HepG2 (cell line): ENCODE measurements around the gene SERTAD1. TPM values are rescaled to one million over a fixed set of nuclear protein-coding genes. Genes with fewer than 3 reads are reported as not detected.

ENCODE experiments used
- ATAC-seq: fragments of 200-7000 bp; cut with Tn5 transposase; 3 replicates; pipeline ENCODE4 v1.9.1; 2020; ENCODE audit warnings: mild to moderate bottlenecking, moderate library complexity
- BruUV-seq: library from RNA; stranded (reverse); fragments of 400-500 nt; replicated peaks from 2 replicates; lab custom pipeline; 2021; lab: Mats Ljungman, UMichigan
- CTCF ChIA-PET: fragments of 300-600 bp; formaldehyde crosslinking; extraction: SDS; loops from one replicate; lab custom pipeline; 2021; ENCODE audit warnings: low total read pairs, inconsistent platforms, low intra/inter-chr PET ratio; lab: Yijun Ruan, JAX
- POLR2A ChIA-PET: fragments of 350-600 bp; sonication (Branson Sonifier 250); formaldehyde crosslinking; loops from one replicate; lab custom pipeline; 2020; ENCODE audit warnings: antibody characterized with exemption, inconsistent platforms; lab: Yijun Ruan, JAX
- DNase-seq: peaks from one replicate; pipeline ENCODE4 v3.0.0-alpha.2; 2015; ENCODE audit warnings: low spot score
- FAIRE-seq: peaks from 3 replicates; lab custom pipeline; 2011; peaks lifted over from hg19 to GRCh38; lab: Jason Lieb, UNC
- H2AFZ ChIP-seq: one replicate; pipeline ENCODE4 v1.6.1; 2011; ENCODE audit warnings: low read length, inconsistent platforms
- H3K27ac ChIP-seq: fragments of 300-600 bp; 3 replicates; pipeline ENCODE4 v1.8.0; 2011; ENCODE audit warnings: mixed run types, mild to moderate bottlenecking, mixed read lengths, low read length, inconsistent platforms; ENCODE audit not compliant: insufficient read depth; ENCODE audit errors: extremely low read length
- H3K27me3 ChIP-seq, 2 experiments: fragments of 200-600 bp in 1 of 2; 2 replicates in 1 of 2; 3 replicates in 1 of 2; pipeline versions ENCODE4 v1.6.0 to v1.8.0; 2011; ENCODE audit warnings: low read length in 2 of 2, mild to moderate bottlenecking in 2 of 2, moderate library complexity in 2 of 2, inconsistent platforms in 1 of 2; ENCODE audit not compliant: insufficient read depth in 2 of 2, control insufficient read depth in 1 of 2
- H3K36me3 ChIP-seq, 2 experiments: fragments of 200-600 bp in 1 of 2; replicated peaks in 1 of 2; 2 replicates in 1 of 2; 3 replicates in 1 of 2; pipeline versions ENCODE4 v1.5.1 to v1.8.0; 2011; ENCODE audit warnings: low read length in 2 of 2, inconsistent platforms in 1 of 2; ENCODE audit not compliant: insufficient read depth in 2 of 2, control insufficient read depth in 1 of 2
- H3K4me1 ChIP-seq: 2 replicates; pipeline ENCODE4 v1.5.1; 2012; ENCODE audit warnings: low read length, inconsistent platforms; ENCODE audit not compliant: insufficient read depth
- H3K4me2 ChIP-seq: 2 replicates; pipeline ENCODE4 v1.6.0; 2011; ENCODE audit warnings: low read depth, low read length, inconsistent platforms
- H3K4me3 ChIP-seq, 3 experiments: fragments of 200-600 bp in 1 of 3; sonication (generic), shearing (Covaris generic) in 1 of 3; replicated peaks in 1 of 3; 2 replicates each; pipeline ENCODE4 v1.5.1; 2011 to 2016; ENCODE audit warnings: low read length in 3 of 3, inconsistent platforms in 2 of 3, low read depth in 2 of 3, mild to moderate bottlenecking in 2 of 3, control low read depth in 1 of 3, mixed read lengths in 1 of 3; ENCODE audit not compliant: insufficient read depth in 1 of 3
- H3K79me2 ChIP-seq: one replicate; pipeline ENCODE4 v1.6.1; 2011; ENCODE audit warnings: low read length, inconsistent platforms; ENCODE audit not compliant: insufficient read depth
- H3K9ac ChIP-seq: 2 replicates; pipeline ENCODE4 v1.6.0; 2011; ENCODE audit warnings: mild to moderate bottlenecking, low read depth, low read length, inconsistent platforms; ENCODE audit not compliant: insufficient read depth
- H3K9me3 ChIP-seq: 2 replicates; pipeline ENCODE4 v1.5.1; 2012; ENCODE audit warnings: mild to moderate bottlenecking, low read length
- H4K20me1 ChIP-seq: 2 replicates; pipeline ENCODE4 v1.6.0; 2011; ENCODE audit warnings: inconsistent platforms, mild to moderate bottlenecking, low read length, moderate library complexity; ENCODE audit not compliant: insufficient read depth
- EEA1 ChIP-seq: sonication (generic); formaldehyde crosslinking; IDR thresholded peaks from 2 replicates; pipeline ENCODE4 v1.5.1; 2020; ENCODE audit warnings: mild to moderate bottlenecking, missing genetic modification reagents, borderline replicate concordance
- GABPA ChIP-seq, 2 experiments: IDR thresholded peaks; 2 replicates each; pipeline ENCODE4 v1.6.1; 2011 to 2016; ENCODE audit warnings: low read depth in 2 of 2, low read length in 1 of 2, missing biosample characterization in 1 of 2, missing genetic modification characterization in 1 of 2
- KMT2B ChIP-seq: IDR thresholded peaks from 2 replicates; pipeline ENCODE4 v1.6.1; 2016; ENCODE audit warnings: missing genetic modification reagents, missing compliant biosample characterization
- MTA3 ChIP-seq: sonication (generic); formaldehyde crosslinking; IDR thresholded peaks from 2 replicates; pipeline ENCODE4 v1.4.0; 2020; ENCODE audit warnings: missing genetic modification reagents
- RARG ChIP-seq: sonication (generic); formaldehyde crosslinking; IDR thresholded peaks from 2 replicates; pipeline ENCODE4 v1.4.0; 2020; ENCODE audit warnings: low read depth, mild to moderate bottlenecking, missing genetic modification reagents
- SETDB1 ChIP-seq: sonication (generic); formaldehyde crosslinking; IDR thresholded peaks from 2 replicates; pipeline ENCODE4 v1.5.1; 2020; ENCODE audit warnings: missing genetic modification reagents, mild to moderate bottlenecking, borderline replicate concordance
- ZNF253 ChIP-seq: sonication (generic); formaldehyde crosslinking; IDR thresholded peaks from 2 replicates; pipeline ENCODE4 v1.8.0; 2022; ENCODE audit warnings: mild to moderate bottlenecking, missing genetic modification reagents, borderline replicate concordance
- ZNF619 ChIP-seq: sonication (generic); formaldehyde crosslinking; IDR thresholded peaks from 2 replicates; pipeline ENCODE4 v1.4.0; 2020; ENCODE audit warnings: mild to moderate bottlenecking, missing genetic modification reagents
- ZNF629 ChIP-seq: sonication (generic); formaldehyde crosslinking; conservative IDR thresholded peaks from 2 replicates; pipeline ENCODE4 v1.5.0; 2020; ENCODE audit warnings: missing genetic modification reagents
- WGBS: methylation state at CpG from one replicate; pipeline ENCODE4 v1.1.6; 2017; ENCODE audit warnings: low lambda C conversion rate; 5-methylcytosine and 5-hydroxymethylcytosine counted together
- in situ Hi-C: cut with HindIII; loops from 2 replicates; pipeline ENCODE4 v1.10.0; 2017; ENCODE audit warnings: low pct_unique_long_range_greater_than_20kb; ENCODE audit not compliant: extremely low pct_ligation_motif_present
- intact Hi-C: fragments of 100-400 bp; cut with micrococcal nuclease; formaldehyde crosslinking; loops from one replicate; pipeline ENCODE4 v1.10.0; 2022; ENCODE audit not compliant: unreplicated experiment
- polyA plus RNA-seq, 8 experiments: library from polyadenylated mRNA; depleted of rRNA in 3 of 8; stranded (reverse) in 7 of 8; unstranded in 1 of 8; fragments of >200 nt; fragmentation: Illumina TruSeq in 4 of 8; extraction: Trizol in 4 of 8; gene quantifications; 2 replicates each; pipeline versions ENCODE4 v1.2.1 to v1.2.3, GENCODE V29; 2011 to 2016; ENCODE audit warnings: low read depth in 4 of 8, missing spikeins in 1 of 8, mixed read lengths in 1 of 8; ENCODE audit not compliant: insufficient read depth in 1 of 8
- total RNA-seq, 5 experiments: library from RNA; depleted of rRNA; stranded (reverse); fragments of >200 nt; fragmentation: Illumina TruSeq; extraction: Trizol; gene quantifications; 2 replicates each; pipeline ENCODE4 v1.2.3, GENCODE V29; 2016; ENCODE audit warnings: low read depth in 1 of 5

SERTAD1 gene
- total and polyA plus RNA-seq, 2 of the 13 experiments (the other 11 are each of a cell fraction or from before 2014, with no cell fraction given) = 4.3 to 4.5 TPM

GRCh38 chr19:40471111-40471510, 45.3 kb upstream of the SERTAD1 start:
- no peak overlapping the region for H3K4me2 ChIP-seq
- H3K9me3 ChIP-seq = no peaks in the 10 kb centered on the region
- H3K36me3 ChIP-seq = no peaks in the 10 kb centered on the region
- TF ChIP-seq RARG (CRISPR knock-in tag) (no peak), ZNF253 (CRISPR knock-in tag) (no peak), GABPA (IDR thresholded peaks at IDR 0.05; ENCODE audit: low read depth, low read length) (no peak), GABPA (CRISPR knock-in tag; IDR thresholded peaks at IDR 0.05; ENCODE audit: low read depth) (no peak), ZNF619 (CRISPR knock-in tag) (no peak), SETDB1 (CRISPR knock-in tag) (no peak), ZNF629 (peak; percentile 38; the same call in 1 of the 2 replicates), EEA1 (no peak)
- WGBS = 73% methylated on average over 3 of the region's 3 CpGs
- H3K79me2 ChIP-seq = no peaks in the 10 kb centered on the region
- CTCF ChIA-PET = no interaction called here
- in situ Hi-C loops (no loop called here), intact Hi-C loops (no loop called here)
- no peak for DNase-seq
- FAIRE-seq = no peak
- H2AFZ ChIP-seq = no peak overlapping the region
- BruUV-seq = no TSS peak
- ATAC-seq = no peak
- peaks cover 1 to 15% of the 10 kb centered on the region in 2 experiments; a peak in 3 of 5 replicates for H3K27me3 ChIP-seq
- H3K9ac ChIP-seq = no peak overlapping the region
- H4K20me1 ChIP-seq = no peaks in the 10 kb centered on the region
- H3K4me1 ChIP-seq = peaks cover 8% of the 10 kb centered on the region
- H3K27ac ChIP-seq = no peak overlapping the region
- H3K4me3 ChIP-seq = no peak overlapping the region
- POLR2A ChIA-PET = no interaction called here

- DNase-seq = no peak
- Histone ChIP-seq H3K27ac (no peak overlapping the region), H4K20me1 (no peaks in the 10 kb centered on the region), H3K9me3 (no peaks in the 10 kb centered on the region), H3K4me3 (no peak overlapping the region), H2AFZ (no peak overlapping the region), H3K79me2 (no peaks in the 10 kb centered on the region), H3K4me2 (no peak overlapping the region), H3K36me3 (no peaks in the 10 kb centered on the region), H3K4me1 (peaks cover 23% of the 10 kb centered on the region), H3K9ac (no peak overlapping the region), H3K27me3 (peaks cover 1 to 17% of the 10 kb centered on the region in 2 experiments; a peak in 3 of 5 replicates)
- intact Hi-C loops (loop anchor here (10.0 kb wide), 1 partner anchor 56 kb away; no protein-coding TSS in a partner anchor), in situ Hi-C loops (no loop called here)
- POLR2A ChIA-PET = no interaction called here
- FAIRE-seq = no peak
- no peak for ATAC-seq
- CTCF ChIA-PET = no interaction called here
- BruUV-seq = no TSS peak
- 76% methylated on average over 6 of the region's 6 CpGs for WGBS
- no peak for TF ChIP-seq MTA3 (CRISPR knock-in tag)
- TF ChIP-seq KMT2B (CRISPR knock-in tag) = no peak
Observed at GRCh38 chr19:40469011-40469410, 43.2 kb upstream of the SERTAD1 start.
